Epidermal melanocyte (primary cell): ENCODE data around the gene PWWP2B.
"Not testable (repeated sequence)": the region's sequence is repeated elsewhere in the genome, so short reads cannot be mapped to it uniquely, and the experiment has no call there.

Experiments
- DNase-seq: peaks from one replicate; pipeline ENCODE4 v3.0.0; 2011; ENCODE audit warnings: low spot score; ENCODE audit not compliant: insufficient read length

Gene PWWP2B

DNA sequence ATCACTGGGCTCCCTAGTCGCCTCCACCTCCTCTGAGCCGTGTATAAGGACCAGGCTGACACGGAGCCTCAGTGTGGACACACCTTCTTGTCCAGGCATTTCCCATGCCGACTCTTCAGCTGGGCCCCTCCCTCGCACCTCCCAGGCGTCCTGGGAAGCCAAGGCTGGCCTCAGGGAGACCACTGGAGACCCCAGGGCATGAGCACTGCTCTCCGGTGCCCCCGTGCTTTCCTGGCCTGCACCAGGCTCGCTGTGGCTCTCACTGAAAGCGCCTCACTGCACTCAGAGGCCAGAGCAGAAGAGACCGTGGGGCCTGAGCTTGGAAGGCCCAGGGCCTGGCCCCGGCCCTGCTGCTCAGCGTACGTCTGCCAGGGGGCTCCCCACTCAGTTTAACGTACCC lies 33.6 kb upstream of the PWWP2B start:
- DNase-seq, result no peak

DNA sequence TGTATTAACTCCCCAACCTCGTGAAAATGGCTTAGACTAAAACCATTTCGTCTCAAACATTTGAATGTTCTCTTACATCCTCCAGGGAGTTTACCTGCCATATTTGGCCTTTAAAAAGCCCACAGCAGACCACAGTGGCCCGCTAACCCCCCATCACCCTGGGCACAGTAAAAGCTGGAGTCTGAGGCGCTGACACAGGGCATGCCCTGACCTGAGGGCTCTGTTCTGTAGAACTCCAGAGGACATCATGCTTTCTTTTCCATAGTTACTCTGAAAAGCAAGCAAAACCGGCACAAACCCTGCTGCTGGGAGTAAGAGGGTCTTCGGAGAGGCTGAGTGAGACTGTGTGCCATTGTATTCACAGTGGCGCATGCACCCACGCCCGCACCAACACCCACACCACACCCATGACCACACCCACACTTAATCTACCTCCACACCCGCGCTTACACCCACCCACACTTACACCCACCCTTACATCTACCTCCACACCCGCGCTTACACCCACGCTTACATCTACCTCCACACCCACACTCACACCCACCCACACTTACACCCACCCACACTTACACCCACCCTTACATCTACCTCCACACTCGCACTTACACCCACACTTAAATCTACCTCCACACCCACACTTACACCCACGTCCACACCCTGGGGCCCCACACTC lies 32.9 kb upstream of the PWWP2B start:
- DNase-seq, result no peak

DNA sequence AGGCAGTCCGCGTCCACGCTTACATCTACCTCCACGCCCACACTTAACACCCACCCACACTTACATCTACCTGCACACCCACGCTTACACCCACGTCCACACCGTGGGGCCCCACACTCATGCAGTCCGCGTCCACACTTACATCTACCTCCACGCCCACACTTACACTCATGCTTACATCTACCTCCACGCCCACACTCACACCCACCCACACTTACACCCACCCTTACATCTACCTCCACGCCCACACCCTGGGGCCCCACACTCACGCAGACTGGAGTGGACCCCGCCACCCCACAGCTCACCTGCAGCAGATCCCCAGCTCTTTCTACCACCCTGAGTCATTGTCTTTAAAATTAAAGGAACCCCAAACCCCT lies 32.4 kb upstream of the PWWP2B start:
- no peak for DNase-seq

DNA sequence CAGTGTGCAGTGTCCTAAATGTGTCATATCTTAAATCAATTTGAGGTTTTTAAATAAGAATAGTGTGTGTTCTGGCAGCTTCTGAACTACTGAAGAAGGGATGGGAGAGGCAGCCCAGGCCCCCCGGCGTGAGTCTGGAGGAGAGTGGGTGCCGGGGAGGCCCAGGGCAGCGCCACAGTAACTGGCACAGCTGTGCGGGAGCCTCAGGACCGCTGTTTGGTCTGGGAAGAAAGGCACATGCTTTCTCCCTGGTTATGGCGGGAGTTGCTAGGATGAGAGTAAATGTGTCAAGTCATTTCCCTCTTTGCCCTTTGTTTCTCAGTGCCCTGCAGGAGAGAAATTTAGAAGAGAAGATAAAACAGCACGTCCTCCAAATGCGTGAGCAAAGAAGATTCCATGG lies 31.9 kb upstream of the PWWP2B start:
- no peak for DNase-seq

DNA sequence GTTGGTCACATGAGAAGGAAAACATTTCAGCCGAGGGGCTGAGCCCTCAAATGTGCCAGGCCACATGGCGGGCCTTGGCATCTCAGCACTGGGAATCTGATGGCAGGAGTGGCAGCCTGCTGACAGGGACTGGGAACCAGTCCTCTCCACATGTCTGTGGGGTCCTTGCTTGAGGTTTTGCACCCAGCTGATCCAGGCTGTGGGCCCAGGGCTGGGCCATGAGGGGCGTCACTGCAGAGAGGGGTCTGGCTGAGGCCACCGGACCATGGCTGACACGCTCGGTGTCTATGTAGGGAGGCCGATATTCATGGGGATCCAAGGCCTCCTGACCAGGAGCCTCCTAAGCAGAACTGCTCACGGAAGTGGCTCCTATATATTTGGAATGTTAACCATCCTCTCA lies 31.0 kb upstream of the PWWP2B start:
- no peak for DNase-seq

DNA sequence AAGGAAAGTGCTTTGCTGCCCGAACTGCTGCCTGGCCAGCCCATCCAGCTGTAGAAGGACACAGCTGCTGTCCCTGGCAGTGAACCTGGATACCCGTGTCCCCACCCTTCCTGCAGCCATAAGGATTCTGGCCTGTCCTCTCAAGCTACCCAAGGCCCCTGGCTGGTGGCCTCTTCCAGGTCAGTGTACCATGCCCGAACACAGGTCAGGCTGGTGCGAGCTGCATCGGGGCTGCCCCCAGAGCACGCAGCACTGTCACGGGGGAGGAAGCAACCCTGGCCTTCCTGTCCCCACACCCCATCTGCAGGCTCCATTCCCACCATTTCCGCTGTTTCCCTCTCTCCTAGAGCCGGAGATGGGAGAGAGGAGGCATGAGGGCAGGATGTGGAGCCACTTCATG lies 30.5 kb upstream of the PWWP2B start:
- DNase-seq, result no peak

DNA sequence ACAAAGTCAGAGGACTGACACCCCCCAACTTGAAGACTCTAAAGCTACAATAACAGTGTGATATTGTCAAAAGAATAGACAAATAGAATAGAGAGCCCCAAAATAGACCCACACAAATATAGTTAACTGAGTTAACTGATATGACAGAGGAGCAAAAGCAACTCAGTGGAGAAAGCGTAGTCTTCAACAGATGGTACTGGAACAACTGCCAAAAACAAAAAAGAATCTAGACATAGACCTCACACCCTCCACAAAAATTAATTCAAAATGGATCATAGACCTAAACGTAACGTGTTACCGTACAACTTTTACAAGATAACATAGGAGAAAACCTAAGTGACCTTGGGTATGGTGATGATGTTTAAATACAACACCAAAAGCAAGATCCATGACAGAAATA lies 28.6 kb upstream of the PWWP2B start:
- DNase-seq, result no peak

DNA sequence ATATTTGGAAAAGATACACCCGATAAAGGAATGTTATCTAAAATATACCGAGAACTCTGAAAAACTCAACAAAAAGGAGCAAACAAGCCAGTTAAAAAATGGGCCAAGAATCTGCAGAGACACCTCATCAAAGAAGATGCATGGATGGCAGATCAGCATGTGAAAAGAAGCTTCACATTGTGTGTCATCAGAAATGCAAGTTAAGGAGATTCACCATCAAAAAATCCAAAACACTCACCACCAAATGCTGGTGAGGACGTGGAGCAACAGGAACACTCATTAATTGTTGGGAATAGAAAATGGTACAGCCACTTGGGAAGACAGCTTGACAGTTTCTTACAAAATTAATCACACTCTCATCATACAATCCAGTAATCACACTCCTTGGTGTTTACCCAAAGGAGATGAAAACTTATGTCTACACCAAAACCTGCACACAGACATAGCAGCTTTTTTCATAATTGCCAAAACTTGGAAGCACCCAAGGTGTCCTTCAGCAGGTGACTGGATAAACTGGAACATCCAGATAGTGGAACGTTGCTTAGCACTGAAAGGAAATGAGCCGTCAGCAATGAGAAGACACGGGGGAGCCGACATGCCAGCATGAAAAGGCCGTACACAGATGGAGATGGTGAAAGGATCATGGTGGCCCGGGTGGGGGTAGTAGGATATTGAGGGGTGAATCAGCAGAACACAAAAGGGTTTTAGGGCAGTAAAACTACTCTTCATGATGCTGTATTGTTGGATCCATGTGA lies 27.9 kb upstream of the PWWP2B start:
- DNase-seq, result no peak

DNA sequence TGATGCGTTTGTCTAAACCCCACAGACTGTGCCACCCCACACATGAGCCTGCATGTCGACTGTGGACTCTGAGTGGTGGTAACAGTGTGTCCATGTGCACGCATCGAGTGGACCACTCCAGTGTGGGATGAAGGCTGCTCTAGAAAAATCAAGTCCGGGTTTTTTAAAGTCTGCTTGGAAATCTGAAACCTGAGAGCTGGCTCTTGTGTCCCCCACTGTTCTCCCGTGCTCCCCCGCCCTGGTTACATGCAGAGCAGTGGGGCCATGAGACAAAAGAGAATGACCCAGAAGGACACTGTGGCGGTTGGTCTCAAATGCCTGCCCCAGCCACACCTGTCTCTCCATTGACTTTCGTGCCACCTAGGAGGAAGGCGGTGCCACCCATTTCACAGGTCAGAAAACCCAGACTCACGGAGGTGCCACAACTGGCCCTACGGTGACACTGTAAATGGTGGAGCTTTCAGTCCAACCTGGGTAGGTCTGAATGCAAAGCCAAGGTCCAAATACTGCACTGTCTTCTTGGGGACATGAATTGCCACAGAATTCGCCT lies 27.3 kb upstream of the PWWP2B start:
- DNase-seq, result no peak

DNA sequence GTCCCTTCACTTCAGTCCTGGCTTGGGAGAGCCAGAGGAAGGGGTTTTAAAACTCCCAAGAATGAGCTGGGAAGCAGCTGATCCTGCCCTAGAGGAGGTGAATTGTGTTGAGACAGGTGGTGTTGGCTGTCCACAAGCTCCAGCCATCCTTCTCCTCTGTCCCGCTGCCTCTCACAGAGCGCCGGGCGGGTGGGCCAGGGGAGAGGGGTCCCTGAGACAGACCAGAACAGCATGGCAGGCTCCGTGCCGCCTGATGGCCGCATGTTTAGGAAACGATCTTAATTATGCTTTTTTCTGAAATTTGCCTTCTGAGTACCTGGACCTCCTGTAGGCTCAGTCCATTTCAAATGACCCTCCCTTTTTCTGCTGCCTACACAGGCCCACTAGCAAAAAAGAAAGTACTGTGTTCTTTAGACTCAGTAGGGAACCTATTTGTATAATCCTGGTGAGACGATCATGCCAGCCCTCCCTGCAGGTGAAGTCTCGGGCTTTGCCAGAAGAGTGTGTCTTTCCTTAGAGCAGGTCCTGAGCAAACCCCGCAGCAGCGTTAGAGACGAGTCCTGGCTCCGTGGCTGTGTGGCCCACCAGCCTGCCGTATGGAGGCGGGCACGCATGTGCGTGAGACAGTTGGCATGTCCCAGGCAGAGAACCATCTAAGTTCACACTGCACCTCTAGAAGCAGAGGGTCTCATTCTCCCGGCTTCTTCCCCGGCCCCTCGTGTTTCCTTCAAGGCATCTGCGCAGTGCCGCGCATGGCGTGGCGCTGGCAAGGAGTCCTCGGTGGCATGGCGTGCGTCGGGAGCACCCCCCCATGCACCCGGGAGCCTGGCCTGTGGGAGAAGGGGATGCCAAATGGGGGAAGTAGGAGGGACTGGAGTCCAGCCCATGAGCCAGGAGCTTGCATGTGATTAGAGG lies 26.3 kb upstream of the PWWP2B start:
- DNase-seq, result no peak

DNA sequence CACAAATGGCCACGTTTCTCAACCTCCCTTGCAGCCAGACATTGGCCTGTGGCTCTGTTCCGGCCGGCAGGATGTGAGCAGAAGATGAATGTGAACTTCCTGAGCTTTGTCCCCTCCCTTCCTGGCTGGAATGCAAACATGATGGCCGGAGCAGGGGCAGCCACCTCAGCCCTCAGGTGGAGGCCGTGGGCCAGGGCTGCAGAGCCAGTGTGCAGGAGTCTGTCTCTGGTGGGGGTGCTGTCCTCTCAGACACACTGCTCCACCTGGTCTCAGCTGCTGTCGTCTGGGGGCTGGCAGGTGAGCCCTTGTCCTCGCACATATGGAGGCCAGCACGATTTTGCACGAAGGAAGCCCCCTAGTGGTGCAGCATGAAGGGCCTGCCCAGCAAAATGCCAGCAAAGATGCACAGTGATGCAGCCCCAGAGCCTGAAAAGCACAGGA lies 25.3 kb upstream of the PWWP2B start:
- no peak for DNase-seq

DNA sequence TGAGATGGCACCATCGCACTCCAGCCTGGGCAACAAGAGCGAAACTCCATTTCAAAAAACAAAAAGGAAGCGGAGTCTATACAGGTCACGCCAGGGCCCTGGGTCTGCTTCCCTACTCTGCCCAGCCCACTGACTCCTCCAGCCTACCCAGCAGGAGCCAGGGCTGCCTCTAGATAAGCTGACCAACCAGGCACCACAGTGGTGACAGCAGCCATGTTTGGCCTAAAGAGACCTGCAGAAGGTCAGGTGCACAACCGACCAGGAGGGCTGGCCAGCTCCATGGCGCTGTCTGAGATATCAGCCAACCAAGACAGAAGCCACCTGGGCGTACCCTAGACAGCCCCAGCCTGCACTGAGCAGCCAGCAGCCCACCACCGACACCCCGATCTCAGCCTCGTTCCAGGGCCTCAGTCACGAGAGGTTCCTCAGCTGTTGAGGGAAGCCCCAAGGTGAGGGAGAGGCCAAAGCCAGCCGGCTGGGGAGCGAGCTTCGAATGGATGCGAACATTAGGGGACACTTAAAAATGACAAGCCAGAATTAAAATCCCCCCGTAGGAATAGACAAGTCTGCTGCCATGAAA lies 24.4 kb upstream of the PWWP2B start:
- no peak for DNase-seq

DNA sequence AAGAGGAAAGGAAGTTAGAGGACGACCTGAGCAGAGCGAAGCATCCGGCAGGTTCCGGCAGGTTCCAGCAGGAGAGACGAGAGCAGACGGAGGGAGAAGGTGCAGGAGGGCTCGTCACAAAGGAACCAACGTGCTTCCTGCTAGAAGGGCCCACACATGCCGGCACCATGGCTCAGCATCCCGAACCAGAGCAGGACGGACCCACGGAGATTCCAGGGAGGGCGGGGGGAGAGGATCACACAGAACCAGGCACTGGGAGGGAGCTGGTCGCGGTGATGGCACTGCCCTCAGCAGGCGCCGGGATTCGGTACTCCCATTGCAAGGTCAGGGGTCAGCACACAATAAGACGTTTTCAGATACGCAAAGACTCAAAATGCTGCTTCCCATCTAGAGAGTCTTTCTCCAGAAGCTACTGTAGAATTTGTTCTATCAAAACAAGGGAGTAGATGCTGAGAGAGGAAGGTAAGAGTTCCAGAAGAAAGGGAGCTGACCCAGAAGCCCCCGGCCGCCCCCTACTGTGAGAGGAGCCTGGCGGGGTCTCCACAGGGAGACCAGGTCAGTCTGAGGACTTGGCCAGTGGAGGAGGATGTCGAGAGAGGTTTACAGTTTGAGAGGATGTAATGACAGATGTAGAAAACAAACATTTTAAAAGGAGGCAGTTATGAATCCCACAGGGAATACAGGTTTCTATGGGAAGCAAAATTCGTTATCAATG lies 23.6 kb upstream of the PWWP2B start:
- DNase-seq, result no peak

DNA sequence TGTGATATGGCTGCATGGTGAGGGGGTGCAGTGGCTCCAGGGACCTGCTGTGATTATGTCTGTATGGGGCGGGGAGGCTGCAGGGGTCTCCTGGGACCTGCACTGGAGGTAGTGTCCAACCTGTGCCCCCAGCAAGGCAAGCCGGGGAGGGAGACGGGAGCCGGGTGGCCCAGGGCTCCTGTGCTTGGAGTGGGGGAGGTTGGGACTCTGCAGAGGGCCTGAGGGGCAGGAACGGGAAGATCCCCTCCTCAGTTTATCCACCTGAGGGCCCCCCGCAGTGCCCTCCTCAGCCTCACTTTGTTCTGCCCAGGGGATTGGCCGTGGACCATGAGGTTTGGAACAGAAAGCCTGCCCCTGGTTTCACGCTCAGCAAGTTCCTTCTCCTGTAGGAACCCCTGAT lies 22.8 kb upstream of the PWWP2B start:
- DNase-seq, result no peak

DNA sequence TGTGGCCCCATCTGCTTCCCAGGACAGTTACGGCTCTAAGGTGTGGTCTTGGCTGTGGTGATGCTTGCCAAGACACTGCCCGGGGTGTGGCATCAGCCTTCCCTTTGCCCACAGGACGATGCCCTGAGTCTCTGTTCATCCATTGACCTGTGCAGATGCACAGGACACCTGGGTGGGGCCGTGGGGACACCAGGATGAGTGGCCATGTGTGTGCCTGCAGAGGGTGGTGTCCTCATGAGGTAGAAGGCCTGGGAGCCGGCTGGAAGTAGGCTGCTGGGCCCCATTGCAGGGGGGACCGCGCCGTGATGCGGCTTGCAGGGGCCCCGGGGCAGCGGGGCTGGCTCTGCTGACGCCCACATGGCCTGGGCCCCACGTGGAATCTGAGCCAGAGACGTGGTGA lies 22.4 kb upstream of the PWWP2B start:
- DNase-seq, result no peak

DNA sequence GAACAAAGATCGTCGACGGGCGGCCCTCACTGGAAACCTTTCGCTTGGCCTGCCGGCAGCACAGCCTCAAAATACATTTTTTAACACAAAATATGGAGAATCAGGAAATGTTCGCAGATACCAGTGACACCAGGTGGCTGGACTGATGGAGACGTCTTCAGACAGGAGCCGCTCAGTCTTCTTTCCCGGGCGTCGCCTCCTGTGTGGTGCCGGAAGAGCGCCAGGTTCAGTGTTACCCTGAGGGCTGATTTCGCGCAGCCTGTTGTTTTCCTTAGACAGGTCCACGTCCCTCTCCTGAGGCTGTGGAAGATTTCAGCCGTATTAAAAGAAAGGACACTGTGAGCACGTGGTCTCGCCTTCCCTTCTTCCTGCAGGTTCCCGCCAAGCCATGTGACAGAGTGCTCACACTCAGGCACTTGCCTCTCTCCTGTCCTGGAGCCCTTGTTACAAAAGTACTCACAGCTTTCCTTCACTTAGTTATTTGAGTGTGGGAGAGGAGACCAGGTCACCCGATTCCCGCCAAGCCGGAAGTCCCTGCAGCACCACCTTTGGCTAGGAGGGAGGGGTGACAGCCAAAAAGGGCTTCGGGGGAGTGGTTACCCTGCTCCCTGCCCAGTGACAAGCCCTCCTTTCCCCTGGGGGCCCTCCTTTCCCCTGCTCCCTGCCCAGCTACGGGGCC lies 21.7 kb upstream of the PWWP2B start:
- DNase-seq, result no peak

DNA sequence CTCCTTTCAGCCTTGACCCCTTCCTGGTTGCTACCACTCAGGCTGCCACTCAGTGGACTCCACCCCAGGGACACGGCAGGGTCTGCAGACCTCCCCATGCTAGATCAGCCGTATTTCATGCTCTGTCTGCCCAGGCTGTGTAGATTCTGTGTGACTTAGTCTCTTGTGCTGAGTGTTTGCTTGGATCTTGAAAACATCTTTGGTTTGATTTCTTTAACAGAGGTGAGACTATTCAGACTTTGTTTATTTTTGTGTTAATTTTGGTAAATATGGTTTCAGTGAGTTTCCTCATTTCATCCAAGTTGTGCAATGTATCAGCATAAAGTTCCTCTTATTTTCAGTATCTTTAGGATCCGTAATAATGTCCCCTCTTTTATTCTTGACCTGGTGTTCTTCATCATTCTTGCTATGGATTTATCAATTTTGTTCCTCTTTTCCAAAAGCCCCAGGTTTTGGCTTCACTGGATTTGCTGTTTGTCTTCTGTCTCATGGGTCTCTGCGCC lies 21.2 kb upstream of the PWWP2B start:
- no peak for DNase-seq

DNA sequence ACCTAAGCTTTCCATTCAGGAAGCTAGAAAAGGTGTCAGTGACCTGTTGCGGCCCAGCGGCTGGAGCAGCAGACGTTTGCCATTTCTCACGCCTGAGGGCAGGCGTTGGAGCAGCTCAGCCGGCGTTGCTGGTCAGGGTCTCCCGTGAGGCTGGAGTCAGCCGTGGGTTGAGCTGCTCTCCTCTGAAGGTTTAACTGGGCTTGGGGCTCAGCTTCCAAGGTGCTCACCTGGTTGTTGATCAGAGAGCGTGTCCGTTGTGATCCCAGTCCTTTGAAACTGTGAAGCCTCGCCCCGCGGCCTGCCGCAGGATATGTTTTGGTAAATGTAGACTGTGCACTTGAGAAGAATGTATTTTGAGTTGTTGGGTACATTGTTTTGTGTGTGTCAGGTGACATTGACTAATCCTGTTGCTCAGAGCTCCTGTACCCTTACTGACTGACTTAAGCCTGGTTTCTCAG lies 20.6 kb upstream of the PWWP2B start:
- DNase-seq, result no peak

DNA sequence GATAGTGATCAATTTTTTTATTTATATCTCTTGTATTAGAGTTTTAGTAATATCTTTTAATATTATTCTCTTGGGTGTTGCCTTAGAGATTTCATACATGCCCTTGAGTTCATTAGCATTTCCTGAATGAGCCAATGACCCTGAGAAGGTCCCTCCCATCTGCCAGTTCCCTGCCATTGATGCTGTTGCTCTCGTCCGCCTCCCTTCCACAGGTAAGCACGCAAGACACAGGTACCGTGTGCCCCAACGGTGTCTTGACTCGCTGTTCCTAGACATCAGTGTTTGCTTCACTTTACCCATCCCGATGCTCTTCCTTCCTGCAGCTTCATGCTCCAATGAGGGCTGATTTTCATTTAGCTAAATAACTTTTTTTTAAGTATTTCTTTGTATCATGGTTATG lies 19.7 kb upstream of the PWWP2B start:
- no peak for DNase-seq

DNA sequence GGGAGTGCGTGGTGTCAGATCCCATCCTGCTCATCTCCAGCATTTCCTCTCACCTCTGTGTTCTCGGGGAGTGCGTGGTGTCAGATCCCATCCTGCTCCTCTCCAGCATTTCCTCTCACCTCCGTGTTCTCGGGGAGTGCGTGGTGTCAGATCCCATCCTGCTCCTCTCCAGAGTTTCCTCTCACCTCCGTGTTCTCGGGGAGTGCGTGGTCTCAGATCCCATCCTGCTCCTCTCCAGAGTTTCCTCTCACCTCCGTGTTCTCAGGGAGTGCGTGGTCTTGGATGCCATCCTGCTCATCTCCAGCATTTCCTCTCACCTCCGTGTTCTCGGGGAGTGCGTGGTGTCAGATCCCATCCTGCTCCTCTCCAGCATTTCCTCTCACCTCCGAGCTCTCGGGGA lies 18.0 kb upstream of the PWWP2B start:
- not testable (repeated sequence) for DNase-seq
